HUES6 (cell line): Measurements from ENCODE around the gene RBM25.

Source experiments
- H3K27ac ChIP-seq: 2 replicates; pipeline ENCODE4 v1.7.0; 2013; ENCODE audit warnings: low read depth, mild to moderate bottlenecking, low read length, inconsistent platforms
- H3K27me3 ChIP-seq: 2 replicates; pipeline ENCODE4 v1.6.1; 2013; ENCODE audit warnings: low read length; ENCODE audit not compliant: control insufficient read depth, insufficient read depth
- H3K36me3 ChIP-seq: 2 replicates; pipeline ENCODE4 v1.6.1; 2013; ENCODE audit warnings: low read length; ENCODE audit not compliant: control insufficient read depth, insufficient read depth
- H3K4me1 ChIP-seq: 2 replicates; pipeline ENCODE4 v1.6.1; 2013; ENCODE audit warnings: low read length; ENCODE audit not compliant: control insufficient read depth, insufficient read depth
- H3K4me3 ChIP-seq: 2 replicates; pipeline ENCODE4 v1.5.1; 2013; ENCODE audit warnings: low read depth, low read length
- H3K9ac ChIP-seq: one replicate; pipeline ENCODE4 v1.6.1; 2013; ENCODE audit warnings: mild to moderate bottlenecking, low read length
- H3K9me3 ChIP-seq: 2 replicates; pipeline ENCODE4 v1.6.1; 2013; ENCODE audit warnings: low read depth, low read length; ENCODE audit not compliant: control insufficient read depth, insufficient read depth

Gene RBM25

GRCh38 chr14:73105050-73105449 is 46.7 kb downstream of the RBM25 start:
- Histone ChIP-seq H3K9me3 (no peaks in the 10 kb centered on the region), H3K27me3 (no peaks in the 10 kb centered on the region), H3K9ac (no peak overlapping the region), H3K4me3 (no peak overlapping the region), H3K4me1 (no peaks in the 10 kb centered on the region), H3K27ac (no peak overlapping the region), H3K36me3 (peaks cover 98% of the 10 kb centered on the region)

GRCh38 chr14:73105727-73106126 is 47.4 kb downstream of the RBM25 start:
- Histone ChIP-seq H3K9me3 (no peaks in the 10 kb centered on the region), H3K9ac (no peak overlapping the region), H3K36me3 (peaks cover 98% of the 10 kb centered on the region), H3K27ac (no peak overlapping the region), H3K4me3 (no peak overlapping the region), H3K27me3 (no peaks in the 10 kb centered on the region), H3K4me1 (no peaks in the 10 kb centered on the region)

- Histone ChIP-seq H3K4me1 (no peaks in the 10 kb centered on the region), H3K36me3 (peaks cover 92% of the 10 kb centered on the region), H3K9me3 (no peaks in the 10 kb centered on the region), H3K27ac (no peak overlapping the region), H3K4me3 (no peak overlapping the region), H3K27me3 (no peaks in the 10 kb centered on the region), H3K9ac (no peak overlapping the region)
Measured at GRCh38 chr14:73116079-73116665, 57.8 kb downstream of the RBM25 start.

GRCh38 chr14:73124180-73124894 is 66.0 kb downstream of the RBM25 start:
- H3K27ac ChIP-seq: no peak overlapping the region
- no peak overlapping the region for H3K9ac ChIP-seq
- peaks cover 34% of the 10 kb centered on the region for H3K4me1 ChIP-seq
- H3K9me3 ChIP-seq: no peaks in the 10 kb centered on the region
- H3K27me3 ChIP-seq: no peaks in the 10 kb centered on the region
- H3K36me3 ChIP-seq: peaks cover 35% of the 10 kb centered on the region
- no peak overlapping the region for H3K4me3 ChIP-seq

- Histone ChIP-seq H3K9ac (peak overlapping the region; percentile 31), H3K27ac (peak overlapping the region; percentile 84), H3K9me3 (no peaks in the 10 kb centered on the region), H3K27me3 (no peaks in the 10 kb centered on the region), H3K36me3 (peaks cover 26% of the 10 kb centered on the region), H3K4me3 (peak overlapping the region; percentile 30), H3K4me1 (peaks cover 34% of the 10 kb centered on the region)
Measured at GRCh38 chr14:73125169-73125588, 66.8 kb downstream of the RBM25 start.

- Histone ChIP-seq H3K9me3 (no peaks in the 10 kb centered on the region), H3K27me3 (no peaks in the 10 kb centered on the region), H3K4me1 (peaks cover 34% of the 10 kb centered on the region), H3K27ac (peak overlapping the region; percentile 84), H3K36me3 (peaks cover 21% of the 10 kb centered on the region), H3K9ac (peak overlapping the region; percentile 31), H3K4me3 (peak overlapping the region; percentile 30)
Measured at GRCh38 chr14:73125746-73126145, 67.4 kb downstream of the RBM25 start.

GRCh38 chr14:73133795-73134194 is 75.5 kb downstream of the RBM25 start:
- peaks cover 5% of the 10 kb centered on the region for H3K4me1 ChIP-seq
- no peak overlapping the region for H3K4me3 ChIP-seq
- H3K27ac ChIP-seq: peak overlapping the region; percentile 58; the same call in 1 of the 2 replicates
- peaks cover 6% of the 10 kb centered on the region for H3K9me3 ChIP-seq
- H3K9ac ChIP-seq: no peak overlapping the region
- H3K27me3 ChIP-seq: no peaks in the 10 kb centered on the region
- peaks cover 4% of the 10 kb centered on the region; the same call in 1 of the 2 replicates for H3K36me3 ChIP-seq

GRCh38 chr14:73136085-73136386 is 77.7 kb downstream of the RBM25 start:
- Histone ChIP-seq H3K27me3 (no peaks in the 10 kb centered on the region), H3K4me3 (peak overlapping the region; percentile 73), H3K27ac (no peak overlapping the region), H3K4me1 (peaks cover 5% of the 10 kb centered on the region), H3K9me3 (peaks cover 6% of the 10 kb centered on the region), H3K36me3 (peaks cover 6% of the 10 kb centered on the region; the same call in 1 of the 2 replicates), H3K9ac (no peak overlapping the region)

- H3K27ac ChIP-seq: peak within 1 kb of the TSS; percentile 67; the same call in 1 of the 2 replicates
- peaks cover 3% of the 10 kb centered on the region; the same call in 1 of the 2 replicates for H3K36me3 ChIP-seq
- peak within 1 kb of the TSS; percentile 73 for H3K4me3 ChIP-seq
Measured at GRCh38 chr14:73136387-73137225, 78.3 kb downstream of the RBM25 start, which contains the start of gene PSEN1. Gene PSEN1, plus strand, starts transcription at chr14:73136507. Its CDS starts 11,513 bp downstream, at chr14:73148020.

GRCh38 chr14:73140811-73141323 is 82.5 kb downstream of the RBM25 start:
- H3K27me3 ChIP-seq: no peaks in the 10 kb centered on the region
- H3K9ac ChIP-seq: no peak overlapping the region
- no peak overlapping the region for H3K4me3 ChIP-seq
- peaks cover 7% of the 10 kb centered on the region for H3K4me1 ChIP-seq
- no peak overlapping the region for H3K27ac ChIP-seq
- H3K9me3 ChIP-seq: no peaks in the 10 kb centered on the region
- H3K36me3 ChIP-seq: 0 out of 2 replicates have a peak, but pooled peaks cover 2% of the 10 kb centered on the region

More at GRCh38 chr14:73136387-73137225, 78.3 kb downstream of the RBM25 start, which contains the start of gene PSEN1:
- Histone ChIP-seq H3K27me3 (no peaks in the 10 kb centered on the region), H3K9ac (peak within 1 kb of the TSS; percentile 66), H3K4me1 (peaks cover 5% of the 10 kb centered on the region), H3K9me3 (peaks cover 3% of the 10 kb centered on the region)
